Peyer's patch (tissue), 4 donors: Measurements from ENCODE around the gene CPHXL2. TPM values are rescaled to one million over a fixed set of nuclear protein-coding genes. Genes with fewer than 3 reads are reported as not detected.

Source experiments
- DNase-seq, 3 donors: peaks; one replicate each; pipeline ENCODE4 v3.0.0-alpha.2; 2017 to 2019
- H3K27ac ChIP-seq, 4 donors: fragments of 200-600 bp; sonication (generic); one replicate each; pipeline ENCODE4 v1.5.1; 2016 to 2019
- H3K27me3 ChIP-seq, 2 donors: fragments of 200-600 bp; sonication (generic); one replicate each; pipeline ENCODE4 v1.5.1; 2019
- H3K36me3 ChIP-seq, 3 donors: fragments of 200-600 bp; sonication (generic); one replicate each; pipeline ENCODE4 v1.5.1; 2016 to 2019
- H3K4me1 ChIP-seq, 4 donors: fragments of 200-600 bp; sonication (generic); one replicate each; pipeline ENCODE4 v1.5.1; 2016 to 2019
- H3K4me3 ChIP-seq, 4 donors: fragments of 200-600 bp; sonication (generic); 1 replicate in 3 of 4; 2 replicates in 1 of 4; pipeline ENCODE4 v1.5.1; 2016 to 2019; ENCODE audit warnings: mild to moderate bottlenecking in 1 of 4
- H3K9me3 ChIP-seq, 4 donors: fragments of 200-600 bp; sonication (generic); one replicate each; pipeline ENCODE4 v1.5.1; 2016 to 2019; ENCODE audit warnings: mild to moderate bottlenecking in 1 of 4
- CTCF ChIP-seq, 6 experiments: fragments of 450-650 bp in 4 of 6; fragments of 200-600 bp in 2 of 6; sonication (generic) in 1 of 6; IDR thresholded peaks; one replicate each; pipeline ENCODE4 v1.5.1; 2017 to 2019; ENCODE audit warnings: antibody characterized with exemption in 6 of 6, mild to moderate bottlenecking in 3 of 6, moderate library complexity in 1 of 6
- POLR2A ChIP-seq, 2 donors: fragments of 450-650 bp; IDR thresholded peaks; one replicate each; pipeline ENCODE4 v1.5.1; 2017; ENCODE audit warnings: antibody characterized with exemption in 2 of 2, mild to moderate bottlenecking in 2 of 2, moderate library complexity in 2 of 2
- total RNA-seq, 4 donors: library from RNA; depleted of rRNA; stranded (reverse); fragments of >200 nt; gene quantifications; one replicate each; pipeline ENCODE4 v1.1.0, GENCODE V29; 2016

CPHXL2 gene
- total RNA-seq, 4 donors from 2014 or later, result not detected

- Histone ChIP-seq H3K27me3 (no peaks in the 10 kb centered on the region), H3K27ac (peak overlapping the region; percentile 91 to 97 (median 96)), H3K9me3 (no peaks in the 10 kb centered on the region), H3K36me3 (peaks cover 0 to 8% (median 0%) of the 10 kb centered on the region in 3 donors), H3K4me3 (peak overlapping the region; percentile 71 to 94 (median 92)), H3K4me1 (peaks cover 0 to 50% (median 19%) of the 10 kb centered on the region in 4 donors)
- TF ChIP-seq CTCF (IDR thresholded peaks at IDR 0.05) (no peak), POLR2A (IDR thresholded peaks at IDR 0.05) (no peak)
- peak; percentile 89 to 95 (median 90) for DNase-seq
These were observed 28.3 kb downstream of the CPHXL2 start for GRCh38 chr16:75648265-75649076.

GRCh38 chr16:75647492-75648264, 29.1 kb downstream of the CPHXL2 start, which contains the start of the genes KARS1 and TERF2IP:
Gene KARS1 (minus strand): TSS chr16:75647665. CDS start chr16:75647639, 26 bp downstream.
Gene TERF2IP (plus strand): TSS chr16:75647773. CDS start chr16:75647883, 110 bp downstream.
- Histone ChIP-seq H3K9me3 (no peaks in the 10 kb centered on the region), H3K4me1 (peaks cover 0 to 50% (median 17%) of the 10 kb centered on the region in 4 donors), H3K27ac (peak within 1 kb of the TSS; percentile 91 to 97 (median 96)), H3K4me3 (peak within 1 kb of the TSS; percentile 71 to 94 (median 92)), H3K36me3 (peaks cover 0 to 14% (median 0%) of the 10 kb centered on the region in 3 donors), H3K27me3 (no peaks in the 10 kb centered on the region)
- no peak for TF ChIP-seq CTCF (IDR thresholded peaks at IDR 0.05)
- peak; percentile 93 to 97 for TF ChIP-seq POLR2A (IDR thresholded peaks at IDR 0.05)
- peak; percentile 92 to 98 (median 95) for DNase-seq

DNA sequence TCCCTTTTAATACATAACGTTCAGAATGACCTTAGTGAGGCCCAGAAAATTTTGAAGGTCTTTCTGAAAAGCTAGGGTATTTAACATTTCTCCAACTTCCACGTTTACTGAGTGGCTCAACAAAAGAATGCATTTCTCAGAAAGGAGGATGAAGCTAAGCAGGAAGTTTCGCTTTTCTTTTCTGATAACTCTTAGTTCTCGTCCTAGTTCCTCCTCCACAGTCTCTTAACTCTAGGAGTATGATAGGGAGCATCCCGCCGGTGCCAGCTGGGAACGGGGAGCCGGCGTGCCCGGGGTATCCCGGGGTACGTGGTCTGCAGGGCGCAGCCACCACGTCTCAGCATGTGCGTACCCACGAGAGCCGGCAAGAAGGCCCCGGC, 29.7 kb downstream of the CPHXL2 start:
- H3K27me3 ChIP-seq, result no peaks in the 10 kb centered on the region
- peak overlapping the region; percentile 71 to 94 (median 92) for H3K4me3 ChIP-seq
- H3K27ac ChIP-seq, result peak overlapping the region; percentile 91 to 97 (median 96)
- peaks cover 0 to 19% (median 0%) of the 10 kb centered on the region in 3 donors for H3K36me3 ChIP-seq
- H3K4me1 ChIP-seq, result peaks cover 0 to 46% (median 14%) of the 10 kb centered on the region in 4 donors
- TF ChIP-seq CTCF (IDR thresholded peaks at IDR 0.05) (no peak), POLR2A (IDR thresholded peaks at IDR 0.05) (no peak)
- H3K9me3 ChIP-seq, result no peaks in the 10 kb centered on the region
- no peak for DNase-seq

DNA sequence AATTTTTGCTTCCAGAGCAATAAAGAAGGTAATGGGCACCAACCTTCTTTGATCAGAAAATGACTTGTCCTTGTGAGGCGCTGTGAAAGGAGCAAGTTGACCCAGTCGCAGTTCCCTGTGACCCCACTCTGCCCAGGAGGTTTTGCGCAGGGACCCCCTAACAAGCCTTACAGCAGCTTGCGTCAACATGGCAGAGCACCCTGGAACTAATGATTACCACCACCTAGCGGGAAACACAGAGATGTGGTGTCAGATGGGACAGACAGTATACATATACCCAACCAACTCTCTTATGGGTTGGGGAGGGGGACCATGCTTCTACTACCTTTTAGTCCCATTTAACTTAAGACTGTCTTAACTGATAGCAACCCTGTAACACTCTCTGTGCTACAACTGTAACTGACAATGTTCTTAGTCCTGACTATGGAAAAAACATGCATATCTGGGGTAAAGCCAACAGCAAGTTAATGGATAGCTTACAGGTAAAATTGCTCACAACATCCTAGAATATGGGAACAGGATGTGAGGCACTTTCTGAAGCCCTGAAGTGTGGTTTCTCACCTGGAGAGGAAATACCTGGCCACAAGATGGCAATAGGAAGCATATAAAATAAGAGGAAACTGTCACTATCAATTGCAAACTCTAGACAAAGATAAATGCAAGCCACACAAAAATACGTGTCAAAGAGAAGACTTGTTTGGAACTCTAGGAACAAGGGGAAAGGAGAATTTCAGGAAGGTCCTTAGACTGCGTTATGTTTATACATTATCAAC, 32.4 kb downstream of the CPHXL2 start:
- TF ChIP-seq CTCF (IDR thresholded peaks at IDR 0.05) (peak in 3 of 6 experiments; percentile 42 to 49 (median 45)), POLR2A (IDR thresholded peaks at IDR 0.05) (no peak)
- H3K36me3 ChIP-seq, result peaks cover 0 to 42% (median 0%) of the 10 kb centered on the region in 3 donors
- DNase-seq, result no peak

DNA sequence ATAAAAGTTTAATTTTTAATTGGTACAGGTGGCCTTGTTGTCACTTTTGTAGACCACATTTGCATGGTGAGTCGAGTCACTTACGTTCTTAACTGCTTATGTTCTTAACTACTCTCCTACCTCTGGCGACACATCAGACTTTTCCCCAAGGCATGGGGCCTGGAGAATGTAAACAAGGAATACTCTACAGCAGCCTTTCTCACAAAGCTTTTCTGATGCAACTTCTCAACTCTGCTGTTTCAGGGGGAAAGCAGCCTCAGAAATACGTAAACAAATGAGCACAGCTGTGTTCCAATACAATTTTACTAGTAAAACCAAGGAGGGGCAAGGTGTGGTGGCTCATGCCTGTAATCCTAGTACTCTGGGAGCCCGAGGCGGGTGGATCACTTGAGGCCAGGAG, 36.2 kb downstream of the CPHXL2 start:
- Histone ChIP-seq H3K27me3 (no peaks in the 10 kb centered on the region), H3K4me1 (peaks cover 0 to 14% (median 3%) of the 10 kb centered on the region in 4 donors), H3K4me3 (no peak overlapping the region), H3K27ac (no peak overlapping the region), H3K36me3 (peaks cover 0 to 80% (median 0%) of the 10 kb centered on the region in 3 donors), H3K9me3 (no peaks in the 10 kb centered on the region)
- TF ChIP-seq CTCF (IDR thresholded peaks at IDR 0.05) (no peak), POLR2A (IDR thresholded peaks at IDR 0.05) (no peak)
- no peak for DNase-seq

More for the DNA sequence above, 32.4 kb downstream of the CPHXL2 start:
- Histone ChIP-seq H3K4me3 (no peak overlapping the region), H3K27ac (no peak overlapping the region), H3K9me3 (no peaks in the 10 kb centered on the region), H3K27me3 (no peaks in the 10 kb centered on the region), H3K4me1 (peaks cover 0 to 23% (median 10%) of the 10 kb centered on the region in 4 donors)
